Epithelial cell of esophagus (primary cell): Measurements from ENCODE around the gene MED14.

Experiments used
- DNase-seq: peaks from one replicate; pipeline ENCODE4 v3.0.0; 2010; ENCODE audit warnings: low read depth
- H3K4me3 ChIP-seq: 2 replicates; pipeline ENCODE4 v1.5.1; 2011; ENCODE audit warnings: mild to moderate bottlenecking, low read length, control low read depth
- TF ChIP-seq, protein P1 (sequence below): IDR thresholded peaks from 2 replicates; pipeline ENCODE4 v1.5.1; 2011; ENCODE audit warnings: low read depth, mild to moderate bottlenecking, low read length, control low read depth, inconsistent platforms; ENCODE audit not compliant: insufficient read depth; ENCODE audit errors: missing control alignments

The MED14 gene

GRCh38 chrX:40729598-40730584, 5.5 kb downstream of the MED14 start:
- no peak for DNase-seq
- TF ChIP-seq, protein P1, sequence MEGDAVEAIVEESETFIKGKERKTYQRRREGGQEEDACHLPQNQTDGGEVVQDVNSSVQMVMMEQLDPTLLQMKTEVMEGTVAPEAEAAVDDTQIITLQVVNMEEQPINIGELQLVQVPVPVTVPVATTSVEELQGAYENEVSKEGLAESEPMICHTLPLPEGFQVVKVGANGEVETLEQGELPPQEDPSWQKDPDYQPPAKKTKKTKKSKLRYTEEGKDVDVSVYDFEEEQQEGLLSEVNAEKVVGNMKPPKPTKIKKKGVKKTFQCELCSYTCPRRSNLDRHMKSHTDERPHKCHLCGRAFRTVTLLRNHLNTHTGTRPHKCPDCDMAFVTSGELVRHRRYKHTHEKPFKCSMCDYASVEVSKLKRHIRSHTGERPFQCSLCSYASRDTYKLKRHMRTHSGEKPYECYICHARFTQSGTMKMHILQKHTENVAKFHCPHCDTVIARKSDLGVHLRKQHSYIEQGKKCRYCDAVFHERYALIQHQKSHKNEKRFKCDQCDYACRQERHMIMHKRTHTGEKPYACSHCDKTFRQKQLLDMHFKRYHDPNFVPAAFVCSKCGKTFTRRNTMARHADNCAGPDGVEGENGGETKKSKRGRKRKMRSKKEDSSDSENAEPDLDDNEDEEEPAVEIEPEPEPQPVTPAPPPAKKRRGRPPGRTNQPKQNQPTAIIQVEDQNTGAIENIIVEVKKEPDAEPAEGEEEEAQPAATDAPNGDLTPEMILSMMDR: no peak
- no peak overlapping the region for H3K4me3 ChIP-seq

GRCh38 chrX:40727581-40728252, 7.6 kb downstream of the MED14 start:
- H3K4me3 ChIP-seq: no peak overlapping the region
- DNase-seq: no peak
- TF ChIP-seq, protein P1: no peak

DNA sequence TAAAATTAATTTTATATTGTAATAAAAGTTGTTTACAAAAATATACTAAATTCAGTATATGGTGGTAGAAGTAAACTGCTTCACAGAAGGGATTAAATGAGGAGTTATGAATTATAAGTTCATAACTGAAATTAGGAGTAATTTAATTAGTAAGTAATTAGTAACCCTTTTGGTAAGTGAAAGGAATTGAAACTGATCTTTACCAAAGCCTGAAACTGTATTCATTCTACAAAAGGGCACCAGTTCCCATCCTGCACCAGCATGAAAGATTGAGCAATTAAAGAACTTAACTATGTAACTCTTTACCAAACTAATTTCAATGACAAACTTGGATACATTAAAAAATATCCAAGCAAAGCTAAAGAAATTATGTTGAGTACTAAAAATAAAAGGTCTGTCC, 8.2 kb downstream of the MED14 start:
- no peak overlapping the region for H3K4me3 ChIP-seq
- TF ChIP-seq, protein P1: no peak
- no peak for DNase-seq

DNA sequence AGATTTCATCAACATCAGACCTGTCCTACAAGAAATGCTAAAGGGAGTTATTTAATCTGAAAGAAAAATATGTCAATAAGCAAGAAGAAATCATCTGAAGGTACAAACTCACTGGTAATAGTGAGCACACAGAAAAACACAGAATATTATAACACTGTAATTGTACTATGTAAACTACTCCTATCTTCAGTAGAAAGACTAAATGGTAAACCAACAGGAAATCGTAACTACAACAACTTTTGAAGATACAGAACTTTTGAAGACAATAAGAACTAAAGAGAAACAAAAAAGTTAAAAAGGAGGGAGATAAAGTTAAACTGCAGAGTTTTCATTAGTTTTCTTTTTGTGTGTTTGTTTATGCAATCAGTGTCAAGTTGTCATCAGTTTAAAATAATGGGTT, 12.4 kb downstream of the MED14 start:
- TF ChIP-seq, protein P1: no peak
- no peak for DNase-seq
- no peak overlapping the region for H3K4me3 ChIP-seq

- no peak for DNase-seq
- TF ChIP-seq, protein P1: no peak
- no peak overlapping the region for H3K4me3 ChIP-seq
These were observed 13.7 kb downstream of the MED14 start for GRCh38 chrX:40721489-40722106.

- H3K4me3 ChIP-seq: no peak overlapping the region
- no peak for DNase-seq
- TF ChIP-seq, protein P1: no peak
These were observed 14.6 kb downstream of the MED14 start for GRCh38 chrX:40720792-40721191.
